Activated gamma-delta T cell treated with Interleukin-2 at 50 U/mL for 16 hours (primary cell): Measurements from ENCODE around the gene CABLES1.

Experiments used
- DNase-seq: peaks from one replicate; pipeline ENCODE4 v3.0.0-alpha.2; 2020

The CABLES1 gene

DNA sequence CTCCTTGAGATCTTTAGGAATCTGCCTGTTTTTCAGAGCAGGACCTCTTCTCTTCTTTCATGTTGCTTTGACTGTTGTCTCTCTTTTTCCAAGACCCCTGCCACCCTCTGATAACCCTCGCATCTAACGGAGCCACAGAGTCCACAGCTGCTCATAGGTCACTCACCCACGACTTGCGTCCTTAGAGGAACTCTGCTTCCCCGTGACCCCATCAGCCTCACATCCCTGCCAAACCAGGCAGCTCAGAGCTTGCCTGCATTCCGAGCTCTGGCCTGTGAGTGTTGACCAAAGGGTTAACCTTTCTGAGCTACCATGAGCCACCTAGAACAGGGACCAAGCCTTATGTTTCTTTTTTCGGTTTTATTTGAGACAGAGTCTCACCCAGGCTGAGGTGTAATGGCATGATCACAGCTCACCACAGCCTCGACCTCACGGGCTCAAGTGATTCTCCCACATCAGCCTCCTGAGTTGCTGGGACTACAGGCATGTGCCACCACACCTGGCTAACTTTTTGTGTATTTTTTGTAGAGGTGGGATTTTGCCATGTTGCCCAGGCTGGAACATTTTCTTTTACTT lies 36.4 kb downstream of the CABLES1 start:
- DNase-seq, result no peak

DNA sequence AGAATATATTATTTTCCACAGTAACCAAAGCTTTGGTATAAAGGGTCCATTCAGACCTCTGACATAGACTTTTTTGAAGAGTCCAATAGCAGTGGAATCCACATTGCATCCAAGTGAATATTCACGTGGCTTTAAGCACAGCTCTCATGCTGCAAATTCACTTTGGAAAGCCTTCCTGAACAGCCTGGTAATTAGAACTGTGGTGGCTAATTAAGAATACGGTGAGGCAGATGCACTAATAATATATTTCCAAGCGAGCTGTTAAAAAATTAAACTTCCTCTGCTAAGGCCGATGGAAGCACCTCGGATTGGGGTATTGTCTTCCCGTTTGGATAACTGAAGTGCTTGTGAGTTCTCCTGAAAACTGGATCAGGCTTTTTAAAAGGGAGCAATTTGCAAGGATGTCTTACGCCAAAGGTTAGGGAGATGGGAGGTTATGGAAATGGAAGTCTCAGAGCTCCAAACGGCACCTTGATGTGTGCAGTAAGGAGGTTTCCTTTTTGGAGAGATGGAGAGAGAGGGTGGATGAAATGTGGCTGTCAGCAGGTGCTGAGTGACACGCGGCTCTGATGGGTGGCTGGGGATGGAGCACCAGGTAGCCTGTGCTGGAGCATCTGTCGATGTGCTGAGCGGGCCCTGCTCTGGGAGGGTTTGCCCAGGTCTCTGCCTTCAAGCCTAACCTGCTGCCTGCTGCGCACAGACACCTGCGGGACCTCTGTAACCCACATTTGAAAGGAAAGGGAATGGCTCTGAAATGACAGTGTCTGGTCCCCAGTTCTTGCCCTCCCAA lies 37.5 kb downstream of the CABLES1 start:
- DNase-seq, result no peak

DNA sequence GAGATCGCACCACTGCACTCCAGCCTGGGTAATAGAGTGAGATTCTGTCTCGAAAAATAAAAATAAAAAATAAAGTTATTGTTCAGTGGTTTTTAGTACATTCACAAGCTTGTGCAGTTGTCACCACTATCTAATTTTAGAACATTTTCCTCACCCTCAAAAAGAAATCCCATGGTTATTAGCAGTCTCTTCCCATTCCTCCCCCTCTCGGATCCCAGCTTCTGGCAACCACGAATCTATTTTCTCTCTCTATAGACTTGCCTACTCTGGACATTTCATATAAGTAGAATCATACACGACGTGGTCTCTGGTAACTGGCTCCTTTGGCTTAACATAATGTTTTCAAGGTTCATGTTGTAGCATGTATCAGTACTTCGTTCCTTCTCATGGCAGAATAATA lies 38.6 kb downstream of the CABLES1 start:
- no peak for DNase-seq

DNA sequence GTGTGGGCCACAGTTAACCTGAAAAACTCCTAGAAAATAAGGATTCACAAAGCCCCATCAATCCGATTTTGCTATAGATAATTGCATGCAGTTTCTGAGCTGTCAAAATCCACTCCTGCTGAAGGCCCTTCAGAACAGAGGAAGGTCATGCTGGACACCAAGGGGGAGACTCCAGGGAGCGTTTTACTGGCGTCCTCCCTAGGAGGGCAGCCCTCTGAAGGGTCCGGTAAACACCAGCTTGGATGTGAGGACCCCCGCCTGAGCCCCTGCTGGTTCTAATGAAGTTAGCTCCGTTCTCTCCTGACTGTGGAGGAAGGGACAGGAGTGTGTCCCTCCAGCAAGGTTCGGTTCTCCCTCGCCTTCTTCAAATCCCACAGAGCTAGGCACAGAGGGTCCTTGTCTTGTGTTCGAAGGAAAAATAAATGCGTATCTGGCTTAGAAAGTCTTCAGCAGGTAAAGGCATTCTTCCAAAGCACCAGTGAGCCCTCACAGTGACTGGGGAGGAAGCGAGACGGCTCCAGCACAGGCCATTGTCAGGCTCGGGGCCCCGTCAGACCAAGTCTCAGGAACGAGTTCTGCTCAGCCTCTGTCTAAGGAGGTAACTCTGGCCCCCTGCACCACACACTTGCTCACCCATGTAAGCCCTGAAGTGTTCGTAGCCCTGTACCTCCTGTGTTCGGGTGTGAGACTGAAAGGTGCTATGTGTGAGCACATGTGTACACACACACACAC lies 41.6 kb downstream of the CABLES1 start:
- DNase-seq, result no peak

DNA sequence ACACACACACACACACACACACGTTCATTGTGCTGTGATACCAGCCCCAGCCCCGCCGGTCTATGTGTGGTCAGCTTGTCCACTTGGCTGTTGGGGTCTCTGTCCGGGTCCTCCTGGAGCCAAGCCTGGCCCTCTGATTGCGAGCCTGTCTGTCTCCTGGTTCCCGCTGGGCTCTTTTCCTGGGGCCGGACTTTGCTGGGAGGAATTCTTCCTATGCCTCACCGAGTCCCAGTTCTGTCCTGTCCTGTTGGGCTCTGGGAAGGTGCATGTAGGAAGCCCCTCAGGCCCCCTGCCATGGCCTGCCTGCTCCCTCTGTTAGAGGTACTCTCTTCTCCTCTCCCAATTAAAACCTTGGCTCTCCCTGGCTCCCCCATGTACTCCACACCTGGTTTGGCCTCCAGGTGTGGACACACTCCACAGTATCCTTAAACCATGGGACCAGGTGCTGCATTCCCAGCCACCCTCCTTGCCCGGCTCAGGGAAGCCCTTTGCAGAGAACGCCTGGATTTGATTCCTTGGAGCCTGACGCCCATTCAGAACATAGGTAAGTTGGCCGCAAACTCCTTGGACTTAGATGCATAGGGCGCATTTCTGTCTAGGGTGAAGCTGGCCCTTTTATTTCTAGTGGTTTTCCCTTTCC lies 42.3 kb downstream of the CABLES1 start:
- DNase-seq, result no peak

GRCh38 chr18:23178201-23178600 lies 42.9 kb downstream of the CABLES1 start:
- no peak for DNase-seq

- DNase-seq, result no peak
These were observed 43.4 kb downstream of the CABLES1 start for GRCh38 chr18:23178661-23179081.

DNA sequence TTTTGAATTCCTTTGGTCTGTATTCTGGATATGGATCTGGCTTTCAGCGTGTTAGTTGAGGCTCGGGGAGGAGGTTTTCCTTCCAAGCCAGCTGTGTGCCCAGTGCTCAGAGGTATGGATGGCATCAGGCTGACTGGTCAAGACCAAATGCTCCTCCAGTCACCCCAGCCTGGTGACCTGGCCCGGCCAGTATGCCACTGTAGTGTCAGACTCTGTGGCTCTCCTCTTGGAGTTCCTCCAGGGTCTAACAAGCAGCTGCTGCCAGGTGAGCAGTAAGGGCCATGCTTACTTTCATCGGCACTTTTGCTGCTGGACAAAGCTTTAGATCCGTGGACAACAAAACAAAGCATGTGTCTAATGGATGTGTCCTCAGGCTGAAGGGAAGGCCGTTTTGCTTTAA lies 44.1 kb downstream of the CABLES1 start:
- no peak for DNase-seq

- DNase-seq, result no peak
These were observed 46.3 kb downstream of the CABLES1 start for GRCh38 chr18:23181547-23181946.

DNA sequence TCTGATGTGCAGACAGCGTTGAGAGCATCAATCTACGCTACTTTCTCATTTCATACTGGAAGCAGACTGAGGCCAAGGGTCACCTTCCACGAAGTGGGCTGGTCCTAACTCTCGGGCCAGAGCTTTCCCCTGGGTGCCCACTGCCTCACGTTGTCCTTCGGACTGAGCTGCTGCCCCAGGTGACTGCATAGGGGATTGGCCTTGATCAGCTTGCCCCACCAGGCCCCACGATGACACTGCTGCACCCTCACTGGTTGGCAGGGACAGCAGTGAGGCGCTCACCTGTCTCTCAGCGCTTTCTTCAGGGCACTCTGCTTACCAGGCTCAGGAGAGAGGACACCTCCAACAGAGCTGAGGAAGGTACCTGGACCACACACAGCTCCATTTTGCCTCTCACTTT lies 47.3 kb downstream of the CABLES1 start:
- no peak for DNase-seq

DNA sequence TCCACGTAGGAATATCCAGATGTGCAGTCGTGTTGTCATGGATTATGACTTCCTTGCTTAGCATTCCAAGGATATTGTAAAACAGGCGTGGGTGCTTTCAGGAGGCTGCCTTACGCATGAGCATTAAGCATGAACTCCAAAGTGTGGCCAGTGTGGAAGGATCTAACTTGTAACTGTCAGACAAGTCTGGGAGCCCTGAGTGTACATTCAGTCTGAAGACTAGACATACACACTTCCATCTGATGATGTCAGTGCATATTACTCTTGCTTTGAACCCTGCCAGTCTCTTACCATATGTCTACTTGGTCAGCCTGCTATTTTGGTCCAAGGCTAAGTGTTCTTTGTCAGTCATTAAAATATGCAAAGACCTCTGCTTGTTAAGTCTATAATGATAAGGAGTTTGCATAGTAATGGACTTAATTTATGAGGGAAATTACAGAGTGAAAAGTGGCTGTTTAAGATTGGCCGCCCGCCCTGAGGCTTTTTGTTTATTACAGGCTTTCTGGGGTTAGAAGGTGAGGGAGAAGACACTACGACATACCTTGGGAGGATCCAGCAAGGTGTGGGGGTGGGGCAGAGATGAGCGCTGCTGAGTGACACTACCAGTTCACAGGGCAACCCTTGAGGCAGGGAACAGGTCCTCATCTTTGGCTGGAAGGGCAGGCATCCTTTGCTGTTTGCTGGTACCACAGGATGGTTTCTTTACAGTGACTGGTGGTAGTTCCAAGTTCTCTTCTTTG lies 48.3 kb downstream of the CABLES1 start:
- DNase-seq, result no peak

- DNase-seq, result no peak
These were observed 51.5 kb downstream of the CABLES1 start for GRCh38 chr18:23186781-23187180.

GRCh38 chr18:23188068-23188760 lies 52.9 kb downstream of the CABLES1 start:
- no peak for DNase-seq

- no peak for DNase-seq
These were observed 53.8 kb downstream of the CABLES1 start for GRCh38 chr18:23189099-23189498.

GRCh38 chr18:23189768-23190661 lies 54.7 kb downstream of the CABLES1 start:
- DNase-seq, result no peak

GRCh38 chr18:23191232-23191631 lies 55.9 kb downstream of the CABLES1 start:
- no peak for DNase-seq

- no peak for DNase-seq
These were observed 58.5 kb downstream of the CABLES1 start for GRCh38 chr18:23193742-23194141.

GRCh38 chr18:23194155-23194996 lies 59.1 kb downstream of the CABLES1 start:
- no peak for DNase-seq

- no peak for DNase-seq
These were observed 60.0 kb downstream of the CABLES1 start for GRCh38 chr18:23194997-23195957.
